Measurements from ENCODE around the gene IRF1. TPM values are rescaled to one million over a fixed set of nuclear protein-coding genes. Genes with fewer than 3 reads are reported as not detected.

IRF1 gene
- total RNA-seq, 1 experiment from 2014 or later: 30.1 TPM

DNA sequence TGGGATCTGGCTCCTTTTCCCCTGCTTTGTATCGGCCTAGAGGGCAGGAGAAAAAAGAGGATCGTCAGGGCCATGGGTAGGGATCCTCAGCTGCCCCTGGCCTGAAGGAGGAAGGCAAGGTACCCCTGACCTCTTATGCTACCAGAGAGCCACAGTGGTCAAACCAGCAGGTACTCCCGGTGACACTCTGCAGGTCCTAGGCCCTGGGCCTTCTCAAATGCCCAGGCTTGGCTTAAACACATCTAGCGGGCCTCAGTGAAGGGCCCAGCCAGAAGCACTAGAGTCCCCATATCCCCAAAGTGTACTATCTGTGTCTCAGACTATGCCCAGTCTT is 3.5 kb downstream of the IRF1 start:
- Histone ChIP-seq H3K9ac (ENCODE audit: low read length) (no peak overlapping the region), H3K36me3 (ENCODE audit: control insufficient read depth in 1 of 2, insufficient read depth in 2 of 2, low read length in 2 of 2) (peaks cover 24 to 43% of the 10 kb centered on the region in 2 experiments), H3K9me2 (ENCODE audit: insufficient read depth) (no peaks in the 10 kb centered on the region), H3K4me2 (ENCODE audit: low read length) (no peak overlapping the region), H3K4me3 (replicated peaks in 1 of 2; ENCODE audit: low read depth in 1 of 2, low read length in 2 of 2) (no peak overlapping the region), H3K79me2 (ENCODE audit: insufficient read depth, low read length) (peaks cover 26% of the 10 kb centered on the region), H3K27ac (ENCODE audit: low read depth, low read length) (no peak overlapping the region), H3K9me3 (ENCODE audit: control insufficient read depth in 1 of 2, insufficient read depth in 1 of 2, low read depth in 1 of 2, low read length in 2 of 2) (no peaks in the 10 kb centered on the region), H3K4me1 (ENCODE audit: control insufficient read depth in 1 of 2, insufficient read depth in 2 of 2, low read length in 2 of 2) (peaks cover 13 to 22% of the 10 kb centered on the region in 2 experiments; a peak in 3 of 4 replicates), H2AFZ (ENCODE audit: low read depth, low read length, poor library complexity, severe bottlenecking) (no peak overlapping the region), H3K27me3 (ENCODE audit: insufficient read depth, low read length) (no peaks in the 10 kb centered on the region), H4K20me1 (ENCODE audit: insufficient read depth) (no peaks in the 10 kb centered on the region)
- BruUV-seq (replicated peaks): no TSS peak
- RAD21 ChIA-PET (ENCODE audit: low non-redundant PET in 1 of 2, low total read pairs in 2 of 2, uncharacterized antibody in 2 of 2, unreplicated experiment in 2 of 2): no interaction called here
- intact Hi-C loops (cut with micrococcal nuclease): no loop called here
- ATAC-seq (no peak), DNase-seq (ENCODE audit: low read depth, low spot score) (no peak)
- CTCF ChIA-PET: no interaction called here
- POLR2A ChIA-PET: interaction anchor here (1.1 to 1.5 kb wide), 2 partner anchors 9 to 97 kb away, joined by 3 read pairs; no protein-coding TSS in a partner anchor
- TF ChIP-seq, protein P1, sequence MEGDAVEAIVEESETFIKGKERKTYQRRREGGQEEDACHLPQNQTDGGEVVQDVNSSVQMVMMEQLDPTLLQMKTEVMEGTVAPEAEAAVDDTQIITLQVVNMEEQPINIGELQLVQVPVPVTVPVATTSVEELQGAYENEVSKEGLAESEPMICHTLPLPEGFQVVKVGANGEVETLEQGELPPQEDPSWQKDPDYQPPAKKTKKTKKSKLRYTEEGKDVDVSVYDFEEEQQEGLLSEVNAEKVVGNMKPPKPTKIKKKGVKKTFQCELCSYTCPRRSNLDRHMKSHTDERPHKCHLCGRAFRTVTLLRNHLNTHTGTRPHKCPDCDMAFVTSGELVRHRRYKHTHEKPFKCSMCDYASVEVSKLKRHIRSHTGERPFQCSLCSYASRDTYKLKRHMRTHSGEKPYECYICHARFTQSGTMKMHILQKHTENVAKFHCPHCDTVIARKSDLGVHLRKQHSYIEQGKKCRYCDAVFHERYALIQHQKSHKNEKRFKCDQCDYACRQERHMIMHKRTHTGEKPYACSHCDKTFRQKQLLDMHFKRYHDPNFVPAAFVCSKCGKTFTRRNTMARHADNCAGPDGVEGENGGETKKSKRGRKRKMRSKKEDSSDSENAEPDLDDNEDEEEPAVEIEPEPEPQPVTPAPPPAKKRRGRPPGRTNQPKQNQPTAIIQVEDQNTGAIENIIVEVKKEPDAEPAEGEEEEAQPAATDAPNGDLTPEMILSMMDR (IDR thresholded peaks at IDR 0.05 in 2 of 3, conservative IDR thresholded peaks at IDR 0.05 in 1 of 3; ENCODE audit: borderline replicate concordance in 1 of 3, insufficient read depth in 1 of 3, low read depth in 2 of 3, low read length in 2 of 3): no peak
- TF ChIP-seq EGR1 (IDR thresholded peaks at IDR 0.05; ENCODE audit: low read depth): no peak
- no peak for TF ChIP-seq CBX3 (IDR thresholded peaks at IDR 0.05; ENCODE audit: low read depth)
- no peak for TF ChIP-seq ELF1 (IDR thresholded peaks at IDR 0.05; ENCODE audit: borderline replicate concordance, low read depth)
- no peak for TF ChIP-seq SP1 (IDR thresholded peaks at IDR 0.05; ENCODE audit: low read depth)

DNA sequence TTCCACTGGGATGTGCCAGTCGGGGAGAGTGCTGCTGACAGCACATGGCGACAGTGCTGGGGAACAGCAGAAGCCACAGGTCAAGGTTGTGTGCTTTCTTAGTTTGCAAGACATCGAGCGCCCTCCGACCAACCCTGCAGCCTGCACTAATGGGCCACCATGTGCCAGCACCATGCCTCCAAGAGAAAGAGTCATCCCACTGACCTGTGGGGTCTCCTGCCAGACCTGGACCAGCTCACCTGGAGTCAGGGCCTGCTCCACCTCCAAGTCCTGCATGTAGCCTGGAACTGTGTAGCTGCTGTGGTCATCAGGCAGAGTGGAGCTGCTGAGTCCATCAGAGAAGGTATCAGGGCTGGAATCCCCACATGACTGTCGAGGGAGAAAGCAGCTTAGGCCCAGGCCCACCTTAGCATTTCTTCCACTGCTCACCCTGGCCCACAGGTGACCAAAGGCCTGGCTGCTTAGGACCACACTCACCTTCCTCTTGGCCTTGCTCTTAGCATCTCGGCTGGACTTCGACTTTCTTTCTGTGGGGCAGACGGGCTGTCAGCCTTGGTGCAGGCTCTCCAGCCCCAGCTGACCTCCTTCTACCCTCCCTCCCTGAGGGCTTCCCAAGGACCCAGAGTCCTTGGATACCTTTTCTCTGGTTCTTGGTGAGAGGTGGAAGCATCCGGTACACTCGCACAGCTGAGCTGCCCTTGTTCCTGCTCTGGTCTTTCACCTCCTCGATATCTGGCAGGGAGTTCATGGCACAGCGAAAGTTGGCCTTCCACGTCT is 4.1 kb downstream of the IRF1 start:
- Histone ChIP-seq H3K36me3 (ENCODE audit: control insufficient read depth in 1 of 2, insufficient read depth in 2 of 2, low read length in 2 of 2) (peaks cover 24 to 43% of the 10 kb centered on the region in 2 experiments), H3K27me3 (ENCODE audit: insufficient read depth, low read length) (no peaks in the 10 kb centered on the region), H3K27ac (ENCODE audit: low read depth, low read length) (no peak overlapping the region), H3K4me3 (replicated peaks in 1 of 2; ENCODE audit: low read depth in 1 of 2, low read length in 2 of 2) (no peak overlapping the region), H3K9me2 (ENCODE audit: insufficient read depth) (no peaks in the 10 kb centered on the region), H3K9me3 (ENCODE audit: control insufficient read depth in 1 of 2, insufficient read depth in 1 of 2, low read depth in 1 of 2, low read length in 2 of 2) (no peaks in the 10 kb centered on the region), H3K4me1 (ENCODE audit: control insufficient read depth in 1 of 2, insufficient read depth in 2 of 2, low read length in 2 of 2) (peaks cover 10 to 16% of the 10 kb centered on the region in 2 experiments; a peak in 3 of 4 replicates), H3K4me2 (ENCODE audit: low read length) (no peak overlapping the region), H4K20me1 (ENCODE audit: insufficient read depth) (no peaks in the 10 kb centered on the region), H3K9ac (ENCODE audit: low read length) (no peak overlapping the region), H3K79me2 (ENCODE audit: insufficient read depth, low read length) (peaks cover 26% of the 10 kb centered on the region), H2AFZ (ENCODE audit: low read depth, low read length, poor library complexity, severe bottlenecking) (no peak overlapping the region)
- CTCF ChIA-PET: no interaction called here
- POLR2A ChIA-PET: interaction anchor here (1.5 kb wide), 1 partner anchor 9 kb away, joined by 3 read pairs; no protein-coding TSS in a partner anchor
- RAD21 ChIA-PET (ENCODE audit: low non-redundant PET in 1 of 2, low total read pairs in 2 of 2, uncharacterized antibody in 2 of 2, unreplicated experiment in 2 of 2): no interaction called here
- BruUV-seq (replicated peaks): no TSS peak
- no peak for DNase-seq (ENCODE audit: low read depth, low spot score)
- intact Hi-C loops (cut with micrococcal nuclease): no loop called here
- no peak for ATAC-seq
- TF ChIP-seq EZH2 (IDR thresholded peaks at IDR 0.05): no peak
- TF ChIP-seq ZNF274 (IDR thresholded peaks at IDR 0.05; ENCODE audit: low read depth, low read length): no peak
- TF ChIP-seq SIN3A (IDR thresholded peaks at IDR 0.05; ENCODE audit: low read depth): no peak
- no peak for TF ChIP-seq YY1 (IDR thresholded peaks at IDR 0.05; ENCODE audit: extremely low read depth, insufficient replicate concordance, low read depth, low read length)
- TF ChIP-seq, protein P1 (IDR thresholded peaks at IDR 0.05 in 2 of 3, conservative IDR thresholded peaks at IDR 0.05 in 1 of 3; ENCODE audit: borderline replicate concordance in 1 of 3, insufficient read depth in 1 of 3, low read depth in 2 of 3, low read length in 2 of 3): no peak
- TF ChIP-seq RAD21 (IDR thresholded peaks at IDR 0.05; ENCODE audit: low read depth): no peak
- no peak for TF ChIP-seq TCF7L2 (IDR thresholded peaks at IDR 0.05; ENCODE audit: borderline replicate concordance, extremely low read depth, insufficient read depth, insufficient read length)
- TF ChIP-seq SP1 (IDR thresholded peaks at IDR 0.05; ENCODE audit: low read depth): no peak
- no peak for TF ChIP-seq POLR2A (IDR thresholded peaks at IDR 0.05; ENCODE audit: borderline replicate concordance, extremely low read depth, insufficient read depth, insufficient read length)
- no peak for TF ChIP-seq EGR1 (IDR thresholded peaks at IDR 0.05; ENCODE audit: low read depth)
- no peak for TF ChIP-seq EZH2phosphoT487 (IDR thresholded peaks at IDR 0.05; ENCODE audit: borderline replicate concordance)
- no peak for TF ChIP-seq ELF1 (IDR thresholded peaks at IDR 0.05; ENCODE audit: borderline replicate concordance, low read depth)

Measured in HCT116 (cell line).